GM03348 (cell line): ENCODE results near the gene CASZ1.

Experiments used
- DNase-seq: peaks from one replicate; pipeline ENCODE4 v3.0.0; 2012; ENCODE audit warnings: low spot score

The CASZ1 gene

GRCh38 chr1:10671622-10672342 lies 124.7 kb downstream of the CASZ1 start:
- no peak for DNase-seq

- DNase-seq = no peak
Measured at GRCh38 chr1:10671090-10671489, 125.4 kb downstream of the CASZ1 start.

GRCh38 chr1:10670190-10670589 lies 126.3 kb downstream of the CASZ1 start:
- DNase-seq = no peak

GRCh38 chr1:10669570-10669969 lies 126.9 kb downstream of the CASZ1 start:
- no peak for DNase-seq

GRCh38 chr1:10667861-10668761 lies 128.3 kb downstream of the CASZ1 start:
- DNase-seq = no peak

- no peak for DNase-seq
Measured at GRCh38 chr1:10665930-10666850, 130.3 kb downstream of the CASZ1 start.

GRCh38 chr1:10665226-10665625 lies 131.2 kb downstream of the CASZ1 start:
- DNase-seq = no peak

- no peak for DNase-seq
Measured at GRCh38 chr1:10664251-10664650, 132.2 kb downstream of the CASZ1 start.

- DNase-seq = peak; percentile 75
Measured at GRCh38 chr1:10663678-10664035, 132.8 kb downstream of the CASZ1 start.

GRCh38 chr1:10662824-10663677 lies 133.4 kb downstream of the CASZ1 start:
- DNase-seq = no peak

GRCh38 chr1:10662090-10662688 lies 134.3 kb downstream of the CASZ1 start:
- no peak for DNase-seq

GRCh38 chr1:10661453-10661852 lies 135.0 kb downstream of the CASZ1 start:
- DNase-seq = no peak

- DNase-seq = no peak
Measured at GRCh38 chr1:10659646-10660540, 136.6 kb downstream of the CASZ1 start.

- DNase-seq = no peak
Measured at GRCh38 chr1:10659218-10659617, 137.2 kb downstream of the CASZ1 start.

- no peak for DNase-seq
Measured at GRCh38 chr1:10658396-10659066, 137.9 kb downstream of the CASZ1 start.

GRCh38 chr1:10657088-10657847 lies 139.2 kb downstream of the CASZ1 start:
- no peak for DNase-seq

GRCh38 chr1:10656431-10656830 lies 140.0 kb downstream of the CASZ1 start:
- DNase-seq = no peak

- no peak for DNase-seq
Measured at GRCh38 chr1:10655002-10655401, 141.4 kb downstream of the CASZ1 start.
